Fibroblast of mammary gland (primary cell): ENCODE measurements around the gene NCOA6.
"Not testable (repeated sequence)": the region's sequence is repeated elsewhere in the genome, so short reads cannot be mapped to it uniquely, and the experiment has no call there.

Experiments used
- DNase-seq: peaks from one replicate; pipeline ENCODE4 v3.0.0-alpha.2; 2010; ENCODE audit warnings: low read depth
- H3K4me3 ChIP-seq: 2 replicates; pipeline ENCODE4 v1.5.1; 2011; ENCODE audit warnings: low read depth, mild to moderate bottlenecking, low read length, moderate library complexity; ENCODE audit not compliant: control insufficient read depth
- TF ChIP-seq, protein P1 (sequence below): conservative IDR thresholded peaks from 2 replicates; pipeline ENCODE4 v1.5.1; 2011; ENCODE audit warnings: low read depth, low read length, inconsistent platforms; ENCODE audit not compliant: control insufficient read depth, insufficient read depth

Gene NCOA6

DNA sequence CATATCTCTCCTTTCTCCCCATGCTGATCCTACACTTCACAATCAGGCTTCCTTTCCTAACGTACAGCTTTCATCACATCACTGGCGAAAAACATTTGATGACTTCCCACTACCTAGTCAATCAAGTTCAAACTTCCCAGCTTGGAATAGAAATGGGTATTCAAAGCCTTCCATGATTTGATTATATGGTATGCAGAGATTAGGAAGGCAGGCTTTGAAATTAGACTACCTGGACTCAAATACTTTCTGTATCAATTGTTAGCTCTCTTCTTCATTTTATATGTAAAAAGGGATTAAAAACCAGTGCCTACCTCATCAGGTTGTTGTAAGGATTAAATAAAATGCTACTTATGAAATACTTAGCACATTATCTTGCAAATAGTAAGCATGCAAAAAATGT lies 7.7 kb downstream of the NCOA6 start:
- TF ChIP-seq, protein P1, sequence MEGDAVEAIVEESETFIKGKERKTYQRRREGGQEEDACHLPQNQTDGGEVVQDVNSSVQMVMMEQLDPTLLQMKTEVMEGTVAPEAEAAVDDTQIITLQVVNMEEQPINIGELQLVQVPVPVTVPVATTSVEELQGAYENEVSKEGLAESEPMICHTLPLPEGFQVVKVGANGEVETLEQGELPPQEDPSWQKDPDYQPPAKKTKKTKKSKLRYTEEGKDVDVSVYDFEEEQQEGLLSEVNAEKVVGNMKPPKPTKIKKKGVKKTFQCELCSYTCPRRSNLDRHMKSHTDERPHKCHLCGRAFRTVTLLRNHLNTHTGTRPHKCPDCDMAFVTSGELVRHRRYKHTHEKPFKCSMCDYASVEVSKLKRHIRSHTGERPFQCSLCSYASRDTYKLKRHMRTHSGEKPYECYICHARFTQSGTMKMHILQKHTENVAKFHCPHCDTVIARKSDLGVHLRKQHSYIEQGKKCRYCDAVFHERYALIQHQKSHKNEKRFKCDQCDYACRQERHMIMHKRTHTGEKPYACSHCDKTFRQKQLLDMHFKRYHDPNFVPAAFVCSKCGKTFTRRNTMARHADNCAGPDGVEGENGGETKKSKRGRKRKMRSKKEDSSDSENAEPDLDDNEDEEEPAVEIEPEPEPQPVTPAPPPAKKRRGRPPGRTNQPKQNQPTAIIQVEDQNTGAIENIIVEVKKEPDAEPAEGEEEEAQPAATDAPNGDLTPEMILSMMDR = no peak
- no peak for DNase-seq
- no peak overlapping the region for H3K4me3 ChIP-seq

DNA sequence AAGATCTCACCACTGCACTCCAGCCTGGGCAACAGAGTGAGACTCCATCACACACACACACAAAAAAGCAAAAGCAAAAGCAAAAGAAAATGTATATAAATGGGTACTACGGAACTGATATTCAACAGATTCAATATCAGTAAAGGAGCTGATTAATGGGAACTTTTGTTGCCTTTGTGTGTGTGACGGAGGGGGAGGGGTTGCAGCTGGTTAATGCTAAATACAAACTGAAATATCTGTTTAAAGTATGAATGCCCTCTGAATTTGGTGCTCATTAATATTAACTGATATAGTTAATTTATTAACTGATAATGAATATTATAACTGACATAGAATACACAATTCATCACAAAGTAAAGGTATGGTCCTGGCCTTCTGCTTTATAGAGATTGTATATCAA lies 8.4 kb downstream of the NCOA6 start:
- no peak overlapping the region for H3K4me3 ChIP-seq
- TF ChIP-seq, protein P1 = no peak
- no peak for DNase-seq

DNA sequence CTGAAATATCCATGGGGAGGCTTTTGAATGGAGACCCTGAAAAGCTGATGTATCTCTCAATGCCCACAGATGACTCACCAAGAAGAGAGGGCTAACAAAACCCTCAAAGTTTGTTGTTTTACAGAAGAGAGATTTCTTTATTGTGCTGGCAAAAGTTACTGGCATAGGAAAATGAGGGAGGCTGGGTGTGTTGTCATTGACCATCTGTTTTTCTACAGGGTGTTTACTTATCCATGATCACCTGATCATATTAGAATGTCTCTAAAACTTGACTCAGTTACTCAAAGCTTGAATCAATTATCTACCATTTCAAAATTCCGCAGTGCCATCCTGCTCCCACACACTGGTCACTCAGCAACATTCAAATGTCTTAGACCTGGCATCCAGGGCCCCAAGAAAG lies 9.8 kb downstream of the NCOA6 start:
- peak; percentile 40 for DNase-seq
- H3K4me3 ChIP-seq = no peak overlapping the region
- TF ChIP-seq, protein P1 = no peak

DNA sequence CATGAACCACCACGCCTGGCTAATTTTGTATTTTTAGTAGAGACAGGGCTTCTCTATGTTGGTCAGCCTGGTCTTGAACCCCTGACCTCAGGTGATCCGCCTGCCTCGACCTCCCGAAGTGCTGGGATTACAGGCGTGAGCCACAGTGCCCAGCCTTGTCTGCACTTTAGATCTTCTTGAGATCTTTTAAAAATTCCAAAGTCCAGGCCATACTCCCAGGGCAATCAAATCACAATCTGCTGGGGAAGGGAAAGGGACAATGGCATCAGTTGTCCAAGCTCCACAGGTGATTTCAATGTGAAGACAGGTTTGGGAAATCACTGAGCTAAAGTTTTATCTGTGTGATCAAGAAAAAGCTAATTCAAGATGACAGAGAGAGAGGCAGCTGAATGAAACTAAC lies 16.9 kb downstream of the NCOA6 start:
- DNase-seq = no peak
- TF ChIP-seq, protein P1 = no peak
- no peak overlapping the region for H3K4me3 ChIP-seq

DNA sequence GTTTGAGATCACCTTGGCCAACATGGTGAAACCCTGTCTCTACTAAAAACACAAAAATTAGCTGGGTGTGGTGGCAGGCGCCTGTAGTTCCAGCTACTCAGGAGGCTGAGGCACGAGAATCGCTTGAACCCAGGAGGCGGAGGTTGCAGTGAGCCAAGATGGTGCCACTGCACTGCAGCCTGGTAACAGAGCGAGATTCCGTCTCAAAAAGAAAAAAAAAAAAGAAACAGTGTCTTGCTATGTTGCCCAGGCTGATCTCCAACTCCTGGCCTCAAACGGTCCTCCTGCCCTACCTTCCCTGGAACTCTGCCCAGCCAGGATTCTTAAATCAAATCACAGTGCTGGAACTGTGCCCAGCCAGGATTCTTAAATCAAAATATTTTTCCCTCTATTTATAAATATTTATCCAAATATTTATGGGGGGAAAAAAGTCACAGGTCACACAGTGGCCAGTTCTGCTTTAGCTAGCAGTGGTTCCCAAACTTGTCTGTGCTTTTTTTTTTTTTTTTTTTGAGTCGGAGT lies 17.4 kb downstream of the NCOA6 start:
- not testable (repeated sequence) for H3K4me3 ChIP-seq, DNase-seq

DNA sequence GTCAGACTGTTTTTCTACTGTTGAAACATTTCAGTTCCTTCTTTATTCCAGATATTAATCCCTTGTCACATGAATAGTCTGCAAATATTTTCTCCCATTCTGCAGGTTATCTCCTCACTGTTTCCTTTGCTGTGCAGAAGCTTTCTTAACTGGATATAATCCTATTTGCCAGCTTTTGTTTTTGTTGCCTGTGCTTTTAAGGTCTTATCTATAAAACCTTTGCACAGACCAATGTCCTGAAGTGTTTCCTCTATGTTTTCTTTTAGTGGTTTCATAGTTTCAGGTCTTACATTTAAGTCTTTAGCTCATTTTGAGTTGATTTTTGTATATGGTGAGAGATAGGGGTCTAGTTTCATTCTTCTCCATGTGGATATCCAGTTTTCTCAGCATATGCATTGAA lies 19.2 kb downstream of the NCOA6 start:
- TF ChIP-seq, protein P1 = no peak
- no peak overlapping the region for H3K4me3 ChIP-seq
- DNase-seq = no peak

DNA sequence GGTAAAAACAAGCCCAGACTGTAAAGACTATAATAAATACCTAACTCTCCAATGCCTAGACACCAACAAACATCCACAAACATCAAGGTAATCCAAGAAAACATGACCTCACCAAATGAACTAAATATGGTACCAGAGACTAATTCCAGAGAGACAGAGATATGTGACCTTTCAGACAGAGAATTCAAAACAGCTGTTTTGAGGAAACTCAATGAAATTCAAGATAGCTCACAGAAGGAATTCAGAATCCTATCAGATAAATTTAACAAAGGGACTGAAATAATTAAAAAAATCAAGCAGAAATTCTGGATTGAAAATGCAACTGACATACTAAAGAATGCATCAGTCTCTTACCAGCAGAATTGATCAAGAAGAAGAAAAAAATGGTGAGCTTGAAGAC lies 26.6 kb downstream of the NCOA6 start:
- TF ChIP-seq, protein P1 = no peak
- no peak overlapping the region for H3K4me3 ChIP-seq
- DNase-seq = no peak
